K562 (cell line): ENCODE results near the gene NAA40. TPM values are rescaled to one million over a fixed set of nuclear protein-coding genes. Genes with fewer than 3 reads are reported as not detected.
A peak's percentile ranks its signal among the peaks of the same experiment; 100 is the strongest.

Experiments
- ATAC-seq: fragments of 200-7000 bp; cut with Tn5 transposase; 3 replicates; pipeline ENCODE4 v1.9.1; 2020; ENCODE audit warnings: moderate library complexity
- BruUV-seq: library from RNA; stranded (reverse); fragments of 400-500 nt; replicated peaks from 2 replicates; lab custom pipeline; 2021; lab: Mats Ljungman, UMichigan
- CTCF ChIA-PET: fragments of 300-600 bp; formaldehyde crosslinking; extraction: SDS; loops from one replicate; lab custom pipeline; 2021; ENCODE audit warnings: low intra/inter-chr PET ratio; lab: Yijun Ruan, JAX
- POLR2A ChIA-PET: fragments of 300-600, 350-650 bp; sonication (Branson Sonifier 250); formaldehyde crosslinking; extraction: SDS; loops from one replicate; lab custom pipeline; 2021; ENCODE audit warnings: antibody characterized with exemption, inconsistent platforms; lab: Yijun Ruan, JAX
- DNase-seq, 4 experiments: peaks; one replicate each; pipeline versions ENCODE4 v3.0.0 to v3.0.0-alpha.2; 2011 to 2018; ENCODE audit warnings: low spot score in 3 of 4, mixed read lengths in 3 of 4; ENCODE audit errors: extremely low read depth in 1 of 4
- FAIRE-seq: peaks from 2 replicates; lab custom pipeline; 2011; peaks lifted over from hg19 to GRCh38; lab: Jason Lieb, UNC
- H2AFZ ChIP-seq: 2 replicates; pipeline ENCODE4 v1.6.0; 2011; ENCODE audit warnings: low read depth, low read length, control low read depth, inconsistent platforms
- H3K27ac ChIP-seq: fragments of 200-600 bp; 3 replicates; pipeline ENCODE4 v1.8.0; 2011; ENCODE audit warnings: low read depth, mild to moderate bottlenecking, control low read depth, inconsistent platforms, low read length, moderate library complexity, mixed read lengths; ENCODE audit errors: extremely low read depth
- H3K27me3 ChIP-seq, 2 experiments: fragments of 300-600 bp in 1 of 2; 2 replicates in 1 of 2; 3 replicates in 1 of 2; pipeline versions ENCODE4 v1.6.0 to v1.8.0; 2011; ENCODE audit warnings: inconsistent platforms in 2 of 2, low read length in 2 of 2, mild to moderate bottlenecking in 1 of 2, mixed read lengths in 1 of 2, moderate library complexity in 1 of 2; ENCODE audit not compliant: control insufficient read depth in 2 of 2, insufficient read depth in 2 of 2
- H3K36me3 ChIP-seq: fragments of 300-600 bp; 3 replicates; pipeline ENCODE4 v1.8.0; 2011; ENCODE audit warnings: mild to moderate bottlenecking, low read length, inconsistent platforms; ENCODE audit not compliant: control insufficient read depth, insufficient read depth
- H3K4me1 ChIP-seq, 2 experiments: fragments of 200-600 bp in 1 of 2; replicated peaks in 1 of 2; 2 replicates in 1 of 2; 3 replicates in 1 of 2; pipeline versions ENCODE4 v1.5.1 to v1.8.0; 2011; ENCODE audit warnings: inconsistent platforms in 2 of 2, low read length in 2 of 2, mild to moderate bottlenecking in 1 of 2, mixed read lengths in 1 of 2, moderate library complexity in 1 of 2; ENCODE audit not compliant: control insufficient read depth in 2 of 2, insufficient read depth in 2 of 2
- H3K4me2 ChIP-seq: 2 replicates; pipeline ENCODE4 v1.6.1; 2011; ENCODE audit warnings: low read length, control low read depth, inconsistent platforms, mixed read lengths; ENCODE audit not compliant: insufficient read depth
- H3K4me3 ChIP-seq: fragments of 200-600 bp; sonication (generic), shearing (Covaris generic); 2 replicates; pipeline ENCODE4 v1.5.1; 2016; ENCODE audit warnings: control low read depth, inconsistent platforms
- H3K79me2 ChIP-seq: fragments of 200-600 bp; 3 replicates; pipeline ENCODE4 v1.8.0; 2011; ENCODE audit warnings: low read length, inconsistent platforms; ENCODE audit not compliant: control insufficient read depth, insufficient read depth
- H3K9ac ChIP-seq, 2 experiments: 2 replicates each; pipeline versions ENCODE4 v1.6.0 to v1.6.1; 2011; ENCODE audit warnings: low read depth in 2 of 2, low read length in 2 of 2, control low read depth in 1 of 2, inconsistent platforms in 1 of 2, mild to moderate bottlenecking in 1 of 2, mixed read lengths in 1 of 2; ENCODE audit not compliant: insufficient read depth in 1 of 2
- H3K9me1 ChIP-seq: one replicate; pipeline ENCODE4 v1.6.0; 2011; ENCODE audit warnings: inconsistent platforms, mild to moderate bottlenecking, low read length, moderate library complexity; ENCODE audit not compliant: control insufficient read depth, insufficient read depth
- H3K9me3 ChIP-seq: replicated peaks from 2 replicates; pipeline ENCODE4 v1.5.1; 2011; ENCODE audit warnings: low read depth, low read length, inconsistent platforms; ENCODE audit not compliant: control insufficient read depth, insufficient read depth
- H4K20me1 ChIP-seq: replicated peaks from 2 replicates; pipeline ENCODE4 v1.6.1; 2011; ENCODE audit warnings: low read length, inconsistent platforms, mixed read lengths; ENCODE audit not compliant: control insufficient read depth, insufficient read depth
- IRF9 ChIP-seq: fragments of 450-650 bp; IDR thresholded peaks from 2 replicates; pipeline ENCODE4 v1.6.1; 2016; ENCODE audit warnings: missing biosample characterization, missing genetic modification characterization
- POLR2G ChIP-seq: fragments of 200-400 bp; formaldehyde crosslinking; IDR thresholded peaks from 2 replicates; pipeline ENCODE4 v1.6.1; 2017; ENCODE audit warnings: low read depth, mild to moderate bottlenecking, antibody characterized with exemption, low read length, moderate library complexity
- whole genome bisulfite sequencing: fragments of 100-300 bp; shearing (Covaris generic); methylation state at CpG from one replicate; pipeline ENCODE4 v1.1.6; 2016; ENCODE audit warnings: low coverage, mixed read lengths; ENCODE audit not compliant: insufficient coverage; ENCODE audit errors: missing lambda C conversion rate; 5-methylcytosine and 5-hydroxymethylcytosine counted together
- in situ Hi-C: fragments of 300-500 bp; cut with MboI; formaldehyde crosslinking; loops from 4 replicates; pipeline ENCODE4 v1.15.0; 2018; ENCODE audit warnings: inconsistent platforms, mixed read lengths
- intact Hi-C: fragments of 100-400 bp; cut with micrococcal nuclease; formaldehyde crosslinking; loops from 2 replicates; pipeline ENCODE4 v1.14.2; 2022
- polyA plus RNA-seq, 8 experiments: library from polyadenylated mRNA; depleted of rRNA in 4 of 8; stranded (reverse) in 5 of 8; unstranded in 3 of 8; fragments of >200 nt; fragmentation: Nextera tagmentation in 2 of 8; fragmentation: Illumina TruSeq in 1 of 8; extraction: Ambion mirVana in 2 of 8; extraction: Trizol in 1 of 8; gene quantifications; 2 replicates each; pipeline versions ENCODE4 v1.2.1 to v1.2.3, GENCODE V29; 2011 to 2014; ENCODE audit warnings: inconsistent platforms in 1 of 8, missing spikeins in 1 of 8
- total RNA-seq, 7 experiments: library from RNA; depleted of rRNA in 6 of 7; stranded (reverse); fragments of >200 nt in 6 of 7; fragmentation: Illumina TruSeq in 2 of 7; extraction: Trizol in 2 of 7; gene quantifications; 2 replicates each; pipeline versions ENCODE4 v1.2.1 to v1.2.3, GENCODE V29; 2011 to 2021; ENCODE audit warnings: low replicate concordance in 1 of 7

Gene NAA40
- total and polyA plus RNA-seq, 9 of the 15 experiments (the other 6 are each of a cell fraction or from before 2014, with no cell fraction given), result 6.2 to 39.0 (median 23.1) TPM

GRCh38 chr11:63913866-63914830 lies 24.7 kb upstream of the NAA40 start:
- H3K9me1 ChIP-seq, result no peaks in the 10 kb centered on the region
- WGBS, result 82% methylated on average over 32 of the region's 34 CpGs
- BruUV-seq, result no TSS peak
- no peak for FAIRE-seq
- POLR2A ChIA-PET, result interaction anchor here (0.5 to 1.3 kb wide), 4 partner anchors 8 to 162 kb away, joined by 3 to 4 read pairs (median 4); partner anchors contain the start of gene MARK2
- TF ChIP-seq IRF9 (tag), result no peak
- TF ChIP-seq POLR2G, result 0 out of 2 replicates have a peak, but pooled peaks have one; percentile 16
- TF ChIP-seq, all 486 proteins: peak for 1
- H3K4me2 ChIP-seq, result no peak overlapping the region
- H3K4me1 ChIP-seq, result peaks cover 25 to 57% of the 10 kb centered on the region in 2 experiments
- DNase-seq, result no peak
- no peaks in the 10 kb centered on the region for H3K27me3 ChIP-seq
- ATAC-seq, result no peak
- no peaks in the 10 kb centered on the region for H3K9me3 ChIP-seq
- in situ Hi-C loops (no loop called here), intact Hi-C loops (no loop called here)
- peaks cover 12% of the 10 kb centered on the region; the same call in 1 of the 3 replicates for H3K36me3 ChIP-seq
- H2AFZ ChIP-seq, result no peak overlapping the region
- H3K27ac ChIP-seq, result no peak overlapping the region
- no peaks in the 10 kb centered on the region for H3K79me2 ChIP-seq
- CTCF ChIA-PET, result no interaction called here
- H4K20me1 ChIP-seq, result no peaks in the 10 kb centered on the region
- no peak overlapping the region for H3K4me3 ChIP-seq
- no peak overlapping the region for H3K9ac ChIP-seq
